ENCODE data around the gene SORT1.

DNA sequence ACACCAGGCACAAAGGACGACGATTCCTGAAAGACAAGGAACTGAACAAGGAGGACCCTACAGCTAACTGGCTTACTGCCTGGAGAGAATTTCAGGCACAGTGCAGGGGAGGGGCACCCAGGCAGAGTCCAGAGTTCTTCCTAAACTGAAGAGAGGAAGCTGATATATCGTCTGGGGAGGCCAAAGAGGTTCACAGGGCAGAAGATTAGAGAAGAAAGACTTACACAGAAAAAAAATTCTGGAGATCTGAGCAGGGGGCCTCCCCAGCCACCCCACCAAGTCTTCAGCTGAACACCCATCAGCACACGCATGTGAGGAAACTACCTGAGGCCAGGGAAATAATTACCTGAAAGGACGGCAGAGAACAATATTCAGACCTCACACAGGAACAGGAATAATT, 24.6 kb downstream of the SORT1 start:
- TF ChIP-seq, protein P1, sequence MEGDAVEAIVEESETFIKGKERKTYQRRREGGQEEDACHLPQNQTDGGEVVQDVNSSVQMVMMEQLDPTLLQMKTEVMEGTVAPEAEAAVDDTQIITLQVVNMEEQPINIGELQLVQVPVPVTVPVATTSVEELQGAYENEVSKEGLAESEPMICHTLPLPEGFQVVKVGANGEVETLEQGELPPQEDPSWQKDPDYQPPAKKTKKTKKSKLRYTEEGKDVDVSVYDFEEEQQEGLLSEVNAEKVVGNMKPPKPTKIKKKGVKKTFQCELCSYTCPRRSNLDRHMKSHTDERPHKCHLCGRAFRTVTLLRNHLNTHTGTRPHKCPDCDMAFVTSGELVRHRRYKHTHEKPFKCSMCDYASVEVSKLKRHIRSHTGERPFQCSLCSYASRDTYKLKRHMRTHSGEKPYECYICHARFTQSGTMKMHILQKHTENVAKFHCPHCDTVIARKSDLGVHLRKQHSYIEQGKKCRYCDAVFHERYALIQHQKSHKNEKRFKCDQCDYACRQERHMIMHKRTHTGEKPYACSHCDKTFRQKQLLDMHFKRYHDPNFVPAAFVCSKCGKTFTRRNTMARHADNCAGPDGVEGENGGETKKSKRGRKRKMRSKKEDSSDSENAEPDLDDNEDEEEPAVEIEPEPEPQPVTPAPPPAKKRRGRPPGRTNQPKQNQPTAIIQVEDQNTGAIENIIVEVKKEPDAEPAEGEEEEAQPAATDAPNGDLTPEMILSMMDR (conservative IDR thresholded peaks at IDR 0.05; ENCODE audit: low read depth, low read length) = no peak
- no peak for TF ChIP-seq CHD1 (IDR thresholded peaks at IDR 0.05; ENCODE audit: low read depth, low read length)
- no peak for TF ChIP-seq POLR2A (IDR thresholded peaks at IDR 0.05; ENCODE audit: low read depth, low read length)
- no peak for TF ChIP-seq MXI1 (IDR thresholded peaks at IDR 0.05; ENCODE audit: borderline replicate concordance, low read depth, low read length)
- TF ChIP-seq MAZ (IDR thresholded peaks at IDR 0.05; ENCODE audit: borderline replicate concordance, low read depth, low read length) = no peak
